OCI-LY1 (cell line): ENCODE results near the gene GALNT2.

ENCODE experiments used
- EZH2 ChIP-seq: fragments of 200-600 bp; sonication (generic), shearing (Covaris generic); IDR thresholded peaks from 2 replicates; pipeline ENCODE4 v1.8.0; 2017; ENCODE audit warnings: borderline replicate concordance, mixed run types, mild to moderate bottlenecking, antibody characterized with exemption, low read length, moderate library complexity, mixed read lengths
- TF ChIP-seq, protein P1 (sequence below): fragments of 200-600 bp; sonication (generic), shearing (Covaris generic); IDR thresholded peaks from 2 replicates; pipeline ENCODE4 v1.5.1; 2017; ENCODE audit warnings: mild to moderate bottlenecking, antibody characterized with exemption, low read length, moderate library complexity, mixed read lengths

DNA sequence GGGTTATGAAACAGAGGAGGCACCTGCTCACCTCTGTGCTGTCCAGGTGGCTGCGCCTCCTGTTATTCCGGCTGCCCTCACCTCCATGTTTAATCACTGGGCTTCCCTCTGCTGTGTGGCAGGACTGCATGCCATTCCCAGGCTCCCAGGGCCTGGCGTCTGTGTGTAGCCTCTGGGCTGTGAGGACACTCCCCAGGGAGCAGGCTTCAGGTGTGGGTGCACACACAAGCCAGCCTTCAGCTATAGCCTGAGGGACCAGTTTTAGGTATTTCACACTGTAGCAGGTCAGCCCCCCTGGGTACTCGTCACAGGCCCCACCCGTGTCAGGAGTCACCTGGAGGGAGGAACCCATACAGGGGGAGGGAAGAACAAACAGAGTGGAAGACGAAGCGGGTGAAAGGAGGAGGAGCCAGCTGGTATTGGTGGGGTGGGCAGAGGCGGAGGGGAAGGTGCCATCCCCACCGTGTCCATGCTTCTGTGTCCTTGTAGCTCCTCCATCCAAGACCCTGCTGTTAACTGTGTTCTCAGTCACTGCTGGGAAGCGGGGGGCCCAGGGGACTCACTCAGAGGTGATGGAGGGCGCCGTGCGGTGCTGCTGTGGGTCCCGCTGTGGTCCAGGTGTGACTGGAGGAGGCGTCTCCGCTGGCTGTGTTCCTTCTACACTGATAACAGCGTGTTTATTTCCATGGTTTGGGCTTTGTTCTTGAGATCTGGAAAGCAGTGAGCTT, 200.5 kb downstream of the GALNT2 start:
- TF ChIP-seq, protein P1, sequence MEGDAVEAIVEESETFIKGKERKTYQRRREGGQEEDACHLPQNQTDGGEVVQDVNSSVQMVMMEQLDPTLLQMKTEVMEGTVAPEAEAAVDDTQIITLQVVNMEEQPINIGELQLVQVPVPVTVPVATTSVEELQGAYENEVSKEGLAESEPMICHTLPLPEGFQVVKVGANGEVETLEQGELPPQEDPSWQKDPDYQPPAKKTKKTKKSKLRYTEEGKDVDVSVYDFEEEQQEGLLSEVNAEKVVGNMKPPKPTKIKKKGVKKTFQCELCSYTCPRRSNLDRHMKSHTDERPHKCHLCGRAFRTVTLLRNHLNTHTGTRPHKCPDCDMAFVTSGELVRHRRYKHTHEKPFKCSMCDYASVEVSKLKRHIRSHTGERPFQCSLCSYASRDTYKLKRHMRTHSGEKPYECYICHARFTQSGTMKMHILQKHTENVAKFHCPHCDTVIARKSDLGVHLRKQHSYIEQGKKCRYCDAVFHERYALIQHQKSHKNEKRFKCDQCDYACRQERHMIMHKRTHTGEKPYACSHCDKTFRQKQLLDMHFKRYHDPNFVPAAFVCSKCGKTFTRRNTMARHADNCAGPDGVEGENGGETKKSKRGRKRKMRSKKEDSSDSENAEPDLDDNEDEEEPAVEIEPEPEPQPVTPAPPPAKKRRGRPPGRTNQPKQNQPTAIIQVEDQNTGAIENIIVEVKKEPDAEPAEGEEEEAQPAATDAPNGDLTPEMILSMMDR = no peak
- TF ChIP-seq EZH2 = no peak
